GM18505 (cell line): ENCODE results near the gene BRINP1.

Experiments
- ATAC-seq: cut with Tn5 transposase; IDR thresholded peaks from one replicate; pipeline ENCODE4 v1.9.1; 2021; ENCODE audit not compliant: unreplicated experiment
- POLR2A ChIP-seq: IDR thresholded peaks from 4 replicates; pipeline ENCODE4 v1.6.1; 2011; ENCODE audit warnings: borderline replicate concordance; ENCODE audit not compliant: insufficient read depth, insufficient read length; ENCODE audit errors: extremely low read depth

The BRINP1 gene

GRCh38 chr9:119240546-119240945 lies 128.7 kb downstream of the BRINP1 start:
- ATAC-seq, result no peak
- no peak for TF ChIP-seq POLR2A

DNA sequence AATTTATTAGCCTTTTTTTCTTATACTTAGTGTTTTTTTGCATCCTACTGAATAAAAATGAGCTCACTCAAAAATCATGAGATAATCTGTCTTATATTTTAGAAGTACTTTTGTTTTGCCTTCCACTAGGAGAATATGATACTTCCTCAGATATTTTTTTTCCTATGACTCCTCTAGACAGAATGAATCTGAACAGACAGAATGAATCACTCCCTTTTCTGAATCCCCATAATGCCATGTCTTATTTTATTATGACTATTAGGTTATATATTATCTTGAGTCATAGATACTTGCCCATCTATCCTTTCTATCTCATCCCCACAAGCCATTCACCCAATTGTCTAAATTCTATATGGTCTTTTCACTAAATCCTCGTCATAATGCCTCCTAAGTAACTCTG lies 134.6 kb downstream of the BRINP1 start:
- TF ChIP-seq POLR2A, result no peak
- no peak for ATAC-seq

GRCh38 chr9:119227422-119227821 lies 141.8 kb downstream of the BRINP1 start:
- ATAC-seq, result no peak
- no peak for TF ChIP-seq POLR2A

DNA sequence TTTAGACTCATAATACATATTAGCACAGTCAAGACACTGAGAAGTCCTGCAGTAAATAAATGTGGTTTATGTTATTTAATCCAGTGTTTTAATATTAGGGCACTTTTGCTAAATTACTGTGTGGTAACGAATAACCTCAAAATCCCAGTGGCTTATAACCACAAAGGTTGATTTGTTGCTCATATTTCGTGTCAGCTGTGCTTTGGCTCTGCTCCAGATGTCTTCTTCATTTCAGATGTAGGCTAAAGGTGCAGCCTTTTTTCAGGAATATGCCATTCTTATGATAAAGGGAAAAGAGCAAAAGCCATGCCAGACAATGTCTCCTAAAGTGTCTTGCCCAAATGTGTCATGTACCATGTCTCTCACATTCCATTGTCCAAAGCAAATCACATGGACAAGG lies 144.8 kb downstream of the BRINP1 start:
- TF ChIP-seq POLR2A, result no peak
- ATAC-seq, result no peak

DNA sequence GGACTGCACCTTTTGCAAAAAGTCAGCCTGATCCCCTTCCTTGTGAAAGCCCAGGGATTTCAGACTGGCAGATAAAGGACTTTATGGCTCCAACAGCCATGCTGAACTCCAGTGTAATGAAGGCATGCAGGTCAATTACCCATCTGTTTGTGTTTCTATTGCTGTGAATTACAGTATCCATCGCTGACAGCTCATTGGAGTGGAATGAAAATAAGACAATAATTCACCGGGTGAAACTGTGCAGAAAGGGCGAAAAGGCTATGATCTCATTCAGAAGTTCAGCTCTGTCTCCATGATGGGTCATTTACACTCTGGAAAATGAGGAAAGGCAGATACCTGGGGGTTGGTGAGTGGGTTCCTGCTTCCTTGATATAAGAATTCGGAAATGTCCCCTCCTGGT lies 148.0 kb downstream of the BRINP1 start:
- no peak for ATAC-seq
- TF ChIP-seq POLR2A, result no peak

- TF ChIP-seq POLR2A, result no peak
- no peak for ATAC-seq
Observed at GRCh38 chr9:119218293-119218692, 150.9 kb downstream of the BRINP1 start.

GRCh38 chr9:119216651-119217331 lies 152.4 kb downstream of the BRINP1 start:
- no peak for ATAC-seq
- no peak for TF ChIP-seq POLR2A

DNA sequence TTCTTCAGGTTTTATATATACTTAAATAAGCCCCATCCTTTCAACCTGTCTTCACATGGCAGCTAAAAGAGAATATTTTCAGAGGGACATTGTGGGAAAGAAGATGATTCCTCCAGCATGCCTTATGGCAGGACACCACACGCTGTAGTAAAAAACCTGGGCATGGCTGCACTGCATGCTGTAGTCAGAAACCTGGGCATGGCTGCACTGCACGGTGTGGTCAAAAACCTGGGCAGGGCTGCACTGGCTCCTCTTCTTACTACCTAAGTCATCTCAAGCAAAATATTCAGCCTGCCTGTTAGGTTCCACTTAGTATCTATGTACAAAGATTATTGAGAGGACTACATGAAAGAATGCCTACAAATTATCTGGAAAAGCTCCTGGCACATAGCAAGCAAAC lies 153.6 kb downstream of the BRINP1 start:
- no peak for ATAC-seq
- no peak for TF ChIP-seq POLR2A

- no peak for ATAC-seq
- TF ChIP-seq POLR2A, result no peak
Observed at GRCh38 chr9:119213471-119213870, 155.8 kb downstream of the BRINP1 start.

DNA sequence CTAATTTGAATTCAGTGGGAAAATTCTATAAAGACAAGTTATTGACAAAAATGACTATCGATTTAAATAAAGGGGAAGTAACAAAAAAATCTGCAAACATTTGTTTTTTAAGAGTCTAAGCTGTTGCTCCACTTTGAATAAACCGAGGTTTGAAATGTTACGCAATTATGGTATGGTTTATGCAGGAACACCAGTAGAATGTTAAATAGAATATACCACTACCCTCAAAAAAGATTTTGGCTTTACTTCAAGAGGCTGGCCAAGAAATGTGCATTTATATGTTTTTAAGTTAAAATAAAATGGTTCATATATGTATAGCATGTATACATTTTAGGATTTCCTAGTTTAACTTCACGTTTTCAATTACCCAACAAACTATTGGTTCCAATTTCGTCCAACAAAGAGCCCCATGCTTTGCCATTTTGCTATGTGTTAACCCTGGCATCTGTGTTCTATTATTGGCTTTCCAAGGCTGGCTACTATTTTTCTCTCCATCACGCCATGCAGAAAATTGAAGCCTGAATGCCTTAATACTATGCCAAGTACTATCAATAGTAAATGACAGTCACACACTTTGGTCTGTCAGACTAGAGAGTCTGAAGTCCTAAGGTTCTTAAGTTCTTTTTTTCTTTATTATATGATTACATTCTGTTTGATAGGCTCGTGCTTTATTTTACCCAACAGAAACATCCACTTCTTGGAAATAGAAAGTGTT lies 171.2 kb downstream of the BRINP1 start:
- no peak for ATAC-seq
- TF ChIP-seq POLR2A, result no peak

DNA sequence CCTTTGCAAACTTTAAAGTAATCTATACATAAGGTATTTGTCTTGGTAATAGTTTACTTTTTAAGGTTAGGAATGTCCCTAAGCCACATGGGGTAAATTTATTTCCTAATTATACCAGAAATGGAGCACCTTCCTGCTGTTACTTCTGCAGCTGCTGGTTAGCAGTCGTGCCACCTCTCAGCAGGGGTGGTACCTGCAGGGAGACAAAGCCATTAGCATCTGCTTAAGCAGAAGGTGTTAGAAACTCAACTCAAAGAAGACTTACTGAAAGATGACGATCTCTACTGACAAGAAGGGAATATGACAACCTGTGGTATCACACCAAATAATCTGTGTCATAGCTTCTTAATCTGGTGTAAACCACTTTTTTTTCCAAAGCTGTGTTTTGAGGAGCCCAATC lies 173.7 kb downstream of the BRINP1 start:
- no peak for ATAC-seq
- no peak for TF ChIP-seq POLR2A

- ATAC-seq, result no peak
- no peak for TF ChIP-seq POLR2A
Observed at GRCh38 chr9:119185298-119185697, 183.9 kb downstream of the BRINP1 start.

- ATAC-seq, result no peak
- TF ChIP-seq POLR2A, result no peak
Observed at GRCh38 chr9:119184265-119184936, 184.8 kb downstream of the BRINP1 start.

- ATAC-seq, result no peak
- no peak for TF ChIP-seq POLR2A
Observed at GRCh38 chr9:119181561-119181960, 187.7 kb downstream of the BRINP1 start.

- ATAC-seq, result no peak
- TF ChIP-seq POLR2A, result no peak
Observed at GRCh38 chr9:119180897-119181296, 188.3 kb downstream of the BRINP1 start.

- ATAC-seq, result no peak
- no peak for TF ChIP-seq POLR2A
Observed at GRCh38 chr9:119179701-119180100, 189.5 kb downstream of the BRINP1 start.
